ENCODE results near the gene PLEK2.

Gene PLEK2

GRCh38 chr14:67389275-67389674 is 22.7 kb downstream of the PLEK2 start:
- no peak for TF ChIP-seq EZH2 (IDR thresholded peaks at IDR 0.05)
- TF ChIP-seq FOXP2 (optimal IDR thresholded peaks at IDR 0.05; ENCODE audit: control extremely low read depth, extremely low read length, insufficient read depth): no peak
- no peak for TF ChIP-seq POLR2AphosphoS5 (IDR thresholded peaks at IDR 0.05; ENCODE audit: borderline replicate concordance, low read depth, low read length)
- Histone ChIP-seq H3K27ac (no peak overlapping the region), H3K9me3 (ENCODE audit: low read depth, low read length) (no peaks in the 10 kb centered on the region), H3K9ac (ENCODE audit: insufficient read length) (no peak overlapping the region), H3K36me3 (ENCODE audit: insufficient read depth, low read length) (peaks cover 31% of the 10 kb centered on the region), H3K4me3 (no peak overlapping the region)
- DNase-seq (ENCODE audit: low read depth, low spot score): no peak

- H3K9ac ChIP-seq (ENCODE audit: insufficient read length): no peak overlapping the region
- TF ChIP-seq EZH2 (IDR thresholded peaks at IDR 0.05) (no peak), POLR2AphosphoS5 (IDR thresholded peaks at IDR 0.05; ENCODE audit: borderline replicate concordance, low read depth, low read length) (no peak), FOXP2 (optimal IDR thresholded peaks at IDR 0.05; ENCODE audit: control extremely low read depth, extremely low read length, insufficient read depth) (no peak)
- H3K9me3 ChIP-seq (ENCODE audit: low read depth, low read length): no peaks in the 10 kb centered on the region
- no peak overlapping the region for H3K4me3 ChIP-seq
- H3K27ac ChIP-seq: no peak overlapping the region
- no peak for DNase-seq (ENCODE audit: low read depth, low spot score)
- H3K36me3 ChIP-seq (ENCODE audit: insufficient read depth, low read length): peaks cover 52% of the 10 kb centered on the region
Measured at GRCh38 chr14:67387195-67387594, 24.8 kb downstream of the PLEK2 start.

GRCh38 chr14:67385618-67386017 is 26.3 kb downstream of the PLEK2 start:
- peaks cover 68% of the 10 kb centered on the region for H3K36me3 ChIP-seq (ENCODE audit: insufficient read depth, low read length)
- no peaks in the 10 kb centered on the region for H3K9me3 ChIP-seq (ENCODE audit: low read depth, low read length)
- no peak overlapping the region for H3K9ac ChIP-seq (ENCODE audit: insufficient read length)
- TF ChIP-seq FOXP2 (optimal IDR thresholded peaks at IDR 0.05; ENCODE audit: control extremely low read depth, extremely low read length, insufficient read depth) (no peak), POLR2AphosphoS5 (IDR thresholded peaks at IDR 0.05; ENCODE audit: borderline replicate concordance, low read depth, low read length) (no peak), EZH2 (IDR thresholded peaks at IDR 0.05) (no peak)
- DNase-seq (ENCODE audit: low read depth, low spot score): no peak
- no peak overlapping the region for H3K27ac ChIP-seq
- no peak overlapping the region for H3K4me3 ChIP-seq

DNA sequence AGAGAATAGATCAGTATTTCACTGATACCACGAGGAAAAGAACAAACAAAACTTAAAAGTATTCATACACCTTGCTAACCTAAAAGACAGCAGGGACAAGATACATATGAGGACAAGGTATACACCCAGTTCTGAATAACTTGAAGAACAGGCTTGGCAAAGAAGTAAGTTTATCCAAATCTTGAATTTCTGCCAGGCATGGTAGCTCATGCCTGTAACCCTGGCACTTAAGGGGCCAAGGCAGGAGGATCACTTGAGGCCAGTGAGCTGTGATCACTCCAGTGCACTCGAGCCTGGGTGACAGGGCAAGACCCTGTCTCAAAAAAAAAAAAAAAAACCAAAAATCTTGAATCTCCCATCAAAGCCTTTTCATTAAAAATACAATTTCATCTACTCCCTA is 26.8 kb downstream of the PLEK2 start:
- Histone ChIP-seq H3K9me3 (ENCODE audit: low read depth, low read length) (no peaks in the 10 kb centered on the region), H3K36me3 (ENCODE audit: insufficient read depth, low read length) (peaks cover 73% of the 10 kb centered on the region), H3K4me3 (no peak overlapping the region), H3K9ac (ENCODE audit: insufficient read length) (no peak overlapping the region), H3K27ac (no peak overlapping the region)
- no peak for DNase-seq (ENCODE audit: low read depth, low spot score)
- TF ChIP-seq FOXP2 (optimal IDR thresholded peaks at IDR 0.05; ENCODE audit: control extremely low read depth, extremely low read length, insufficient read depth): no peak
- TF ChIP-seq EZH2 (IDR thresholded peaks at IDR 0.05): no peak
- TF ChIP-seq POLR2AphosphoS5 (IDR thresholded peaks at IDR 0.05; ENCODE audit: borderline replicate concordance, low read depth, low read length): no peak

- Histone ChIP-seq H3K27ac (no peak overlapping the region), H3K36me3 (ENCODE audit: insufficient read depth, low read length) (peaks cover 96% of the 10 kb centered on the region), H3K9me3 (ENCODE audit: low read depth, low read length) (no peaks in the 10 kb centered on the region), H3K9ac (ENCODE audit: insufficient read length) (no peak overlapping the region), H3K4me3 (no peak overlapping the region)
- DNase-seq (ENCODE audit: low read depth, low spot score): no peak
- TF ChIP-seq EZH2 (IDR thresholded peaks at IDR 0.05): no peak
- TF ChIP-seq POLR2AphosphoS5 (IDR thresholded peaks at IDR 0.05; ENCODE audit: borderline replicate concordance, low read depth, low read length): no peak
- no peak for TF ChIP-seq FOXP2 (optimal IDR thresholded peaks at IDR 0.05; ENCODE audit: control extremely low read depth, extremely low read length, insufficient read depth)
Measured at GRCh38 chr14:67377916-67378315, 34.0 kb downstream of the PLEK2 start.

DNA sequence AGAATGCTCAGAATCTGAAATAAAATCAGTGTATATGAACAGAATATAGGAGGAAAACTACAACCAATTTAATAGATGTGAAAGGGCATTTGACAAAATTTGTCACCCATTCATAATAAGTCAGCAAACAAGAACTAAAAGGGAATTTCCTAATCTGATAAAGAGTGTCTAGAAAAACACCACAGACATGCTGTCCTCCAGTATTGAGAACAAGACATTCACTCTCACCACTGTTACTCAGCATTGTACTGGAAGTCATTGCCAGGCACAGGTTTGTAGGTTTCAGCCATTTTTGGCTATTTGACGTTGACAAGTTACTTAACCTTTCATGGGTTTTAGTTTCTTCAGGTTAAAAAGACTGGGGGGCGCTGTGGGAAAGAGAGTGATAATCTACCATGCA is 38.6 kb downstream of the PLEK2 start:
- H3K9me3 ChIP-seq (ENCODE audit: low read depth, low read length): no peaks in the 10 kb centered on the region
- no peak for TF ChIP-seq POLR2AphosphoS5 (IDR thresholded peaks at IDR 0.05; ENCODE audit: borderline replicate concordance, low read depth, low read length)
- no peak for TF ChIP-seq EZH2 (IDR thresholded peaks at IDR 0.05)
- TF ChIP-seq FOXP2 (optimal IDR thresholded peaks at IDR 0.05; ENCODE audit: control extremely low read depth, extremely low read length, insufficient read depth): no peak
- peaks cover 94% of the 10 kb centered on the region for H3K36me3 ChIP-seq (ENCODE audit: insufficient read depth, low read length)

GRCh38 chr14:67372833-67373232 is 39.1 kb downstream of the PLEK2 start:
- Histone ChIP-seq H3K36me3 (ENCODE audit: insufficient read depth, low read length) (peaks cover 96% of the 10 kb centered on the region), H3K9ac (ENCODE audit: insufficient read length) (no peak overlapping the region)
- TF ChIP-seq FOXP2 (optimal IDR thresholded peaks at IDR 0.05; ENCODE audit: control extremely low read depth, extremely low read length, insufficient read depth) (no peak), EZH2 (IDR thresholded peaks at IDR 0.05) (no peak), POLR2AphosphoS5 (IDR thresholded peaks at IDR 0.05; ENCODE audit: borderline replicate concordance, low read depth, low read length) (no peak)

More for the DNA sequence above, 38.6 kb downstream of the PLEK2 start:
- no peak overlapping the region for H3K9ac ChIP-seq (ENCODE audit: insufficient read length)
- peak overlapping the region; percentile 32; the same call in 1 of the 2 replicates for H3K27ac ChIP-seq
- H3K4me3 ChIP-seq: no peak overlapping the region
- DNase-seq (ENCODE audit: low read depth, low spot score): no peak

DNA sequence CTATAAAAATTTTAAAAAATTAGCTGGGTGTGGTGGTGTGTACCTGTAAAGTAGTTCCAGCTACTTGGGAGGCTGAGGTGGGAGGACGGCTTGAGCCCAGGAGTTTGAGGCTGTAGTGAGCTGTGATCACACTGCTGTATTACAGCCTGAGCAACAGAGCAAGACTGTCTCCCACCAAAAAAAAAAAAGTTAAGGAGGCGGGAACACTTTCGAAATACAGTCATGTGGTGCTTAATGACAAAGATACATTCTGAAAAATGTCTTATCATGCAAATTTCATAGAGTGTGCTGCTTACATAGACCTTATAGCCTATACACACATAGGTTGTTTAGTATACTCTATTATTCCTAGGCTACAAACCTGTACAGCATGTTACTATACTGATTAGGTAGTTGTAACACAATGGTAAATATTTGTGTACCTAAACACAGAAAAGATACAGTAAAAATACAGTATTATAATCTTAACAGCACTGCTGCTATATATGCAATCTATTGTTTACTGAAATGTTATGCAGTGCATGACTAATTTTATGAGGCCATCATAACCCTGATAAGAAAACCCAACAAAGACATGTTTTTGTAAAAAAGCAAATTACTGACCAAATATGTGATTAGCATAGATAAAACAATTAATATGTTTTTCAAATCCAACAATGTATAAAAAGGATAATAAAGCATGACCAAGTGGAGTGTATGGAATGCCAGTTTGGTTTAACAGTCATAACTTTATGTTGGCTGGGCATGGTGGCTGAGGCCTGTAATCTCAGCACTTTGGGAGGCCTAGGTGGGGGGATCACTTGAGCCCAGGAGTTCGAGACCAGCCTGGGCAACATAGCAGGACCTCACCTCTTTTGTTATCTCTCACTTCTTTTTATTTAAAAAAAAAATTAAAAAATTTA is 40.5 kb downstream of the PLEK2 start:
- peaks cover 96% of the 10 kb centered on the region for H3K36me3 ChIP-seq (ENCODE audit: insufficient read depth, low read length)
- DNase-seq (ENCODE audit: low read depth, low spot score): no peak
- TF ChIP-seq EZH2 (IDR thresholded peaks at IDR 0.05): no peak

More at GRCh38 chr14:67372833-67373232, 39.1 kb downstream of the PLEK2 start:
- no peak for DNase-seq (ENCODE audit: low read depth, low spot score)
- no peak overlapping the region for H3K4me3 ChIP-seq
- no peaks in the 10 kb centered on the region for H3K9me3 ChIP-seq (ENCODE audit: low read depth, low read length)
- peak overlapping the region; percentile 32; the same call in 1 of the 2 replicates for H3K27ac ChIP-seq

More for the DNA sequence above, 40.5 kb downstream of the PLEK2 start:
- Histone ChIP-seq H3K9ac (ENCODE audit: insufficient read length) (no peak overlapping the region), H3K9me3 (ENCODE audit: low read depth, low read length) (no peaks in the 10 kb centered on the region), H3K27ac (peak overlapping the region; percentile 65; the same call in 1 of the 2 replicates), H3K4me3 (no peak overlapping the region)
